Activated CD4-positive, alpha-beta T cell treated with anti-CD3 and anti-CD28 coated beads, Interleukin-2, amount 50 U/mL, for 48 hours (primary cell): ENCODE results near the gene STAM2.

Experiments used
- DNase-seq, 2 experiments: peaks; one replicate each; pipeline ENCODE4 v3.0.0-alpha.2; 2020

Gene STAM2

DNA sequence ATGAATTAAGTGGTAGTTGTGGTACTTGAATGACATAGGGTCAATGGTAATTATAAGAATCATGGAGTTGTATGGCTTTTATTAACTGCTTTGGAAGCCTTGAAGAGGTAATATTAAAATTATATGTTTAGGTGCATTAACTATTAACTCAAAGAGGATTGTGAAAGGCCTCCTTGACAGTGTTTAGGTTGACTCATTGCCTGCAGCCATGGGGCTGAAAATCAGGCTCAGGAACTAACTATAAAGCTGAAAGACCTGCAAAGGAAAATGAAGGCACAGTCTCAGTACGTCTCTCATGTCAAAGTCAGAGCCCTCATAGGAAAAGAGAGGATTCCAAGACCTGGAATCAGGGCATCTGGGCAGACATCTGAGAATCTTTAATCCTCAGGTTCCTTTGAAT lies 107.7 kb downstream of the STAM2 start:
- DNase-seq = no peak
